ENCODE data around the gene SWT1. TPM values are rescaled to one million over a fixed set of nuclear protein-coding genes. Genes with fewer than 3 reads are reported as not detected.
"Not testable (repeated sequence)": the region's sequence is repeated elsewhere in the genome, so short reads cannot be mapped to it uniquely, and the experiment has no call there.

The SWT1 gene
- total and polyA plus RNA-seq, 2 of the 4 experiments (the other 2 are of a cell fraction), result 0.82 to 2.7 TPM

DNA sequence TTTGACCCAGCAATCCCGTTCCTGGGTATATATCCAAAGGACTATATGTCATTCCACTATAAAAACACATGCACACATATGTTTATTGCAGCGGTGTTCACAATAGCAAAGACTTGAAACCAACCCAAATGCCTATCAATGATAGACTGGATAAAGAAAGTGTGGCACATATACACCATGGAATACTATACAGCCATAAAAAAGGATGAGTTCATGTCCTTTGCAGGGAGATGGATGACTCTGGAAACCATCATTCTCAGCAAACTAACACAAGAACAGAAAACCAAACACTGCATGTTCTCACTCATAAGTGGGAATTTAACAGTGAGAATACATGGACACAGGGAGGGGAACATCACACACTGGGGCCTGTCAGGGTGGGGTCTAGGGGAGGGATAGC, 80.2 kb downstream of the SWT1 start:
- H3K4me3 ChIP-seq (ENCODE audit: insufficient read depth, low read depth, low read length); H4K8ac ChIP-seq (ENCODE audit: low read depth in 2 of 2, low read length in 2 of 2); H3K27ac ChIP-seq (ENCODE audit: insufficient read depth, low read length); H2BK120ac ChIP-seq (ENCODE audit: low read depth, low read length); H4K91ac ChIP-seq (ENCODE audit: insufficient read depth, low read depth, low read length); H3K56ac ChIP-seq (ENCODE audit: extremely low read depth, insufficient read depth, low read length); H3K4me2 ChIP-seq (ENCODE audit: low read depth, low read length); H3K9ac ChIP-seq (ENCODE audit: low read depth, low read length); H4K20me1 ChIP-seq (ENCODE audit: insufficient read depth, low read length); H2BK15ac ChIP-seq (ENCODE audit: low read depth, low read length); H3K4me1 ChIP-seq (ENCODE audit: control insufficient read depth, insufficient read depth, low read length); H4K5ac ChIP-seq (ENCODE audit: low read depth, low read length); in situ Hi-C loops (cut with MboI; ENCODE audit: low sequenced_read_pairs); H2AK9ac ChIP-seq (replicated peaks; ENCODE audit: low read depth, low read length, poor library complexity); dilution Hi-C loops (cut with HindIII; ENCODE audit: low sequenced_read_pairs, unreplicated experiment); H3K14ac ChIP-seq (replicated peaks; ENCODE audit: low read depth, low read length); H3K4ac ChIP-seq (ENCODE audit: low read depth, low read length); POLR2A ChIA-PET (ENCODE audit: unreplicated experiment); H2BK5ac ChIP-seq (ENCODE audit: low read depth, low read length, poor library complexity, severe bottlenecking); H3K9me3 ChIP-seq (ENCODE audit: control insufficient read depth, insufficient read depth, low read length); DNase-seq; BruUV-seq (replicated peaks); H2AK5ac ChIP-seq (ENCODE audit: low read depth, low read length); H3K79me1 ChIP-seq (ENCODE audit: low read depth in 1 of 2, low read length in 2 of 2); H3K18ac ChIP-seq (ENCODE audit: low read depth, low read length); H2AFZ ChIP-seq (replicated peaks; ENCODE audit: low read length, poor library complexity); H3K27me3 ChIP-seq (ENCODE audit: control insufficient read depth, insufficient read depth, low read length); H3K23ac ChIP-seq (ENCODE audit: low read depth, low read length); ATAC-seq (ENCODE audit: low read depth); H3K9me1 ChIP-seq (ENCODE audit: insufficient read depth, low read length); H2BK20ac ChIP-seq (ENCODE audit: low read depth, low read length); H3K36me3 ChIP-seq (ENCODE audit: control insufficient read depth, insufficient read depth, low read length): not testable (repeated sequence)
- CTCF ChIA-PET, result interaction anchor here (0.6 kb wide), 1 partner anchor 16 kb away, joined by 3 read pairs; no protein-coding TSS in a partner anchor
- no CpG with 5 or more reads among the region's 2 CpGs for WGBS, 2 experiments (ENCODE audit: extremely low coverage in 2 of 2, insufficient read length in 1 of 2)
- intact Hi-C loops (cut with micrococcal nuclease), result loop anchor here (5.0 kb wide), 1 partner anchor 75 kb away; no protein-coding TSS in a partner anchor

Measured in IMR-90 (cell line).